Right lobe of liver (tissue), 4 donors: Measurements from ENCODE around the gene HBS1L.

Experiments
- POLR2A ChIP-seq: fragments of 450-650 bp; IDR thresholded peaks from one replicate; pipeline ENCODE4 v1.6.1; 2017; ENCODE audit warnings: antibody characterized with exemption, mild to moderate bottlenecking
- TF ChIP-seq, protein P1 (sequence below), 4 donors: fragments of 200-600 bp in 3 of 4; fragments of 450-650 bp in 1 of 4; IDR thresholded peaks; one replicate each; pipeline versions ENCODE4 v1.5.1 to v1.8.0; 2016 to 2022; ENCODE audit warnings: antibody characterized with exemption in 4 of 4, mild to moderate bottlenecking in 2 of 4
- donor health status: DM: no; HTN: no; CAD: no.
- donor health status: DM: no; HTN: no; CAD: no.
- donor health status: DM: no; HTN: yes; CAD: no.

DNA sequence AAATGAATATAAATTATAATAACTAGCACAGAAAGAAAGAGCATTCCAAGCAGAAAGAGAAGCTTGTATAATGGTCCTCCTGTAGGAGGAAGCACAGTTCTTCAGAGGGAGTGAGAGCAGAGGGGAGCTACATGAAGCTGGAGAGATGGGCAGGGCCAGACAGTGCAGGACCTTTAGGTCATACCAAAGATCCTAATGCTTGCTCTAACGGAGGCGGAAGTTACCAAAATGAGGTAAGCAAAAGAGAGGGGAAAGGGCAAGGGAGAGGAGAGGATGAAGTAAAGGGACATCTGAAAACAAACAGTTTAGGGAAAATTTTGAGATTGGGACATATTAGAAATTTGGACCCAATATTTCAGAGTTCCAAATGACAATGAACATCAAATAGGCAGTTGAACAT, 50.2 kb downstream of the HBS1L start:
- TF ChIP-seq, protein P1, sequence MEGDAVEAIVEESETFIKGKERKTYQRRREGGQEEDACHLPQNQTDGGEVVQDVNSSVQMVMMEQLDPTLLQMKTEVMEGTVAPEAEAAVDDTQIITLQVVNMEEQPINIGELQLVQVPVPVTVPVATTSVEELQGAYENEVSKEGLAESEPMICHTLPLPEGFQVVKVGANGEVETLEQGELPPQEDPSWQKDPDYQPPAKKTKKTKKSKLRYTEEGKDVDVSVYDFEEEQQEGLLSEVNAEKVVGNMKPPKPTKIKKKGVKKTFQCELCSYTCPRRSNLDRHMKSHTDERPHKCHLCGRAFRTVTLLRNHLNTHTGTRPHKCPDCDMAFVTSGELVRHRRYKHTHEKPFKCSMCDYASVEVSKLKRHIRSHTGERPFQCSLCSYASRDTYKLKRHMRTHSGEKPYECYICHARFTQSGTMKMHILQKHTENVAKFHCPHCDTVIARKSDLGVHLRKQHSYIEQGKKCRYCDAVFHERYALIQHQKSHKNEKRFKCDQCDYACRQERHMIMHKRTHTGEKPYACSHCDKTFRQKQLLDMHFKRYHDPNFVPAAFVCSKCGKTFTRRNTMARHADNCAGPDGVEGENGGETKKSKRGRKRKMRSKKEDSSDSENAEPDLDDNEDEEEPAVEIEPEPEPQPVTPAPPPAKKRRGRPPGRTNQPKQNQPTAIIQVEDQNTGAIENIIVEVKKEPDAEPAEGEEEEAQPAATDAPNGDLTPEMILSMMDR (IDR thresholded peaks at IDR 0.05), result no peak
- no peak for TF ChIP-seq POLR2A
